CD14-positive monocyte (primary cell): ENCODE data around the gene NAA35. TPM values are rescaled to one million over a fixed set of nuclear protein-coding genes. Genes with fewer than 3 reads are reported as not detected.

Experiments used
- DNase-seq, 3 donors: peaks; one replicate each; pipeline ENCODE4 v3.0.0-alpha.2; 2011 to 2022
- H2AFZ ChIP-seq: 2 replicates; pipeline ENCODE4 v1.6.0; 2012; ENCODE audit warnings: mild to moderate bottlenecking, low read depth, low read length, inconsistent platforms; ENCODE audit not compliant: insufficient read depth, poor library complexity, severe bottlenecking
- H3K27ac ChIP-seq, 2 donors: 1 replicate in 1 of 2; 2 replicates in 1 of 2; pipeline ENCODE4 v1.5.1; 2012 to 2013; ENCODE audit warnings: low read length in 2 of 2, control low read depth in 1 of 2, inconsistent platforms in 1 of 2, low read depth in 1 of 2, mild to moderate bottlenecking in 1 of 2
- H3K27me3 ChIP-seq, 2 donors: one replicate each; pipeline versions ENCODE4 v1.6.0 to v1.6.1; 2011 to 2013; ENCODE audit warnings: low read length in 2 of 2; ENCODE audit not compliant: control insufficient read depth in 2 of 2, insufficient read depth in 2 of 2
- H3K36me3 ChIP-seq, 2 donors: replicated peaks in 1 of 2; 1 replicate in 1 of 2; 2 replicates in 1 of 2; pipeline versions ENCODE4 v1.5.1 to v1.6.1; 2012 to 2013; ENCODE audit warnings: low read length in 2 of 2, control low read depth in 1 of 2, inconsistent platforms in 1 of 2, mild to moderate bottlenecking in 1 of 2; ENCODE audit not compliant: insufficient read depth in 2 of 2, control insufficient read depth in 1 of 2
- H3K4me1 ChIP-seq, 2 donors: 1 replicate in 1 of 2; 2 replicates in 1 of 2; pipeline versions ENCODE4 v1.5.1 to v1.6.1; 2012 to 2013; ENCODE audit warnings: low read length in 2 of 2, control low read depth in 1 of 2, inconsistent platforms in 1 of 2, mild to moderate bottlenecking in 1 of 2, moderate library complexity in 1 of 2; ENCODE audit not compliant: insufficient read depth in 2 of 2, control insufficient read depth in 1 of 2
- H3K4me2 ChIP-seq: replicated peaks from 2 replicates; pipeline ENCODE3; 2012; ENCODE audit warnings: low read length, moderate library complexity, mild to moderate bottlenecking; ENCODE audit not compliant: poor library complexity, severe bottlenecking; ENCODE audit errors: extremely low read depth
- H3K4me3 ChIP-seq, 3 experiments: fragments of 200-600 bp in 1 of 3; sonication (generic) in 1 of 3; replicated peaks in 1 of 3; 1 replicate in 2 of 3; 2 replicates in 1 of 3; pipeline ENCODE4 v1.5.1; 2011 to 2013; ENCODE audit warnings: low read length in 3 of 3, mild to moderate bottlenecking in 3 of 3, control low read depth in 2 of 3, low read depth in 2 of 3, inconsistent platforms in 1 of 3, moderate library complexity in 1 of 3
- H3K79me2 ChIP-seq: 2 replicates; pipeline ENCODE4 v1.6.0; 2012; ENCODE audit warnings: mild to moderate bottlenecking, control low read depth, inconsistent platforms, low read length, moderate library complexity; ENCODE audit not compliant: insufficient read depth
- H3K9ac ChIP-seq: 2 replicates; pipeline ENCODE4 v1.6.0; 2017; ENCODE audit warnings: low read length, mild to moderate bottlenecking; ENCODE audit not compliant: insufficient read depth, poor library complexity, severe bottlenecking
- H3K9me3 ChIP-seq, 2 donors: replicated peaks in 1 of 2; 1 replicate in 1 of 2; 2 replicates in 1 of 2; pipeline versions ENCODE4 v1.5.1 to v1.6.1; 2012 to 2013; ENCODE audit warnings: low read length in 2 of 2, control low read depth in 1 of 2; ENCODE audit not compliant: control insufficient read depth in 1 of 2, insufficient read depth in 1 of 2
- H4K20me1 ChIP-seq: 2 replicates; pipeline ENCODE4 v1.6.0; 2012; ENCODE audit warnings: mild to moderate bottlenecking, low read length, control low read depth, moderate library complexity; ENCODE audit not compliant: insufficient read depth
- H3K27ac Mint-ChIP-seq, 7 donors: one replicate each; pipeline ENCODE4 v1.8.0; 2020; ENCODE audit warnings: mild to moderate bottlenecking in 7 of 7, mixed read lengths in 7 of 7, moderate library complexity in 6 of 7, inconsistent platforms in 2 of 7
- H3K27me3 Mint-ChIP-seq, 3 donors: one replicate each; pipeline ENCODE4 v1.8.0; 2021 to 2022; ENCODE audit warnings: low read depth in 3 of 3, mild to moderate bottlenecking in 3 of 3, mixed read lengths in 3 of 3, moderate library complexity in 3 of 3, inconsistent platforms in 1 of 3
- H3K36me3 Mint-ChIP-seq, 2 donors: one replicate each; pipeline ENCODE4 v1.8.0; 2020; ENCODE audit warnings: mixed read lengths in 2 of 2, inconsistent platforms in 1 of 2, mild to moderate bottlenecking in 1 of 2
- H3K4me1 Mint-ChIP-seq: one replicate; pipeline ENCODE4 v1.8.0; 2020; ENCODE audit warnings: mild to moderate bottlenecking, mixed read lengths
- H3K4me3 Mint-ChIP-seq, 2 donors: one replicate each; pipeline ENCODE4 v1.8.0; 2020; ENCODE audit warnings: mild to moderate bottlenecking in 2 of 2, mixed read lengths in 2 of 2, moderate library complexity in 1 of 2
- H3K9me3 Mint-ChIP-seq, 7 donors: one replicate each; pipeline ENCODE4 v1.8.0; 2020 to 2022; ENCODE audit warnings: mixed read lengths in 7 of 7, mild to moderate bottlenecking in 6 of 7, moderate library complexity in 6 of 7, inconsistent platforms in 2 of 7
- WGBS: methylation state at CpG from one replicate; pipeline ENCODE4 v1.1.5; 2013; ENCODE audit warnings: missing lambda C conversion rate; ENCODE audit not compliant: insufficient coverage; 5-methylcytosine and 5-hydroxymethylcytosine counted together
- intact Hi-C, 2 donors: fragments of 100-400 bp; cut with micrococcal nuclease; formaldehyde crosslinking; loops; one replicate each; pipeline versions ENCODE4 v1.15.0 to v1.15.1; 2023
- polyA plus RNA-seq, 3 donors: library from polyadenylated mRNA; depleted of rRNA in 1 of 3; unstranded in 2 of 3; stranded (reverse) in 1 of 3; fragments of 300-500 nt in 2 of 3; fragments of >200 nt in 1 of 3; fragmentation: Illumina TruSeq in 2 of 3; gene quantifications; 1 replicate in 2 of 3; 2 replicates in 1 of 3; pipeline ENCODE4 v1.2.3, GENCODE V29; 2012 to 2021
- TF ChIP-seq, protein P1 (sequence below): fragments of 200-600 bp; IDR thresholded peaks from one replicate; pipeline ENCODE4 v1.8.0; 2022; ENCODE audit warnings: antibody characterized with exemption, mild to moderate bottlenecking

The NAA35 gene
- polyA plus RNA-seq, 3 donors = 4.4 to 8.7 (median 5.6) TPM

DNA sequence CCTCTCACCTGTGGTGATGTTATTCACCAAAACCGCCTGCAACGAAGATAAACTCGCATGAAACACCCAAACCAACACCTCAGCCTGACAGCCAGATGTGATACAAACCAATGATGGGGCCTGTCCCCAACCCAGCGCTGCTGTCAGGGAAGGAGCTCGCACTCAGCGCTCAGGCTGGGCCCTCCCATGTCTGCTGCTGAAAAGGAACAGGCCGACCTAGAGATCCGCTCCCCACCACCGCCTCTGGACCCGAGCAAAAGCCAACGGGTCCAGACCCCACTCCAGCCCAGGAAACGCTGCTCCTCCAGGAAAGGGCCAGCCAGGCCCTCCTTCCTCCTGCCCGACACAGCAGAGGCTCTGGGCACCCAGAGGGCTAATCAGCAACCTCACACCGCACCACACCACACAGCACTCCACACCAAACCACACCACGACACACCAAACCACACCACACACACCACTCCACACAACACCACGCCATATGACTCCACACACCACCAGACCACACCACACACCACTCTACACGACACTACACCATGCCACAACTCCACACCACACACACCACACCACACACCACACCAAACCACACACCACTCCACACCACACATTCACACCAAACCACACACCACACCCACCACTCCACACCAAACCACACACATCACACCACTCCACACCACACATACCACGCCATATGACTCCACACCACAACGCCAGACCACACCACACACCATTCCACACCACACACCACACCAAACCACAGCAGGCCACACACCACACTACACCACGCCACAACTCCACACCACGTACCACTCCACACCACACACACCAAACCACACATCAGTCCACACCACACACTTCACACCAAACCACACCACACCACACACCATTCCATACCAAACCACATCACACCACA, 111.9 kb downstream of the NAA35 start:
- no peak for DNase-seq
- H3K27me3 Mint-ChIP-seq = peaks cover 0 to 2% (median 0%) of the 10 kb centered on the region in 3 donors
- Histone ChIP-seq H3K4me1 (no peaks in the 10 kb centered on the region), H3K4me2 (no peak overlapping the region), H3K36me3 (no peaks in the 10 kb centered on the region), H2AFZ (no peak overlapping the region), H3K9ac (no peak overlapping the region), H3K27ac (no peak overlapping the region), H4K20me1 (no peaks in the 10 kb centered on the region), H3K27me3 (no peaks in the 10 kb centered on the region), H3K4me3 (no peak overlapping the region), H3K9me3 (no peaks in the 10 kb centered on the region), H3K79me2 (no peaks in the 10 kb centered on the region)
- no peaks in the 10 kb centered on the region for H3K9me3 Mint-ChIP-seq
- peaks cover 5 to 22% of the 10 kb centered on the region in 2 donors for H3K36me3 Mint-ChIP-seq
- no peak overlapping the region for H3K4me3 Mint-ChIP-seq
- intact Hi-C loops = no loop called here
- no peaks in the 10 kb centered on the region for H3K4me1 Mint-ChIP-seq
- TF ChIP-seq, protein P1, sequence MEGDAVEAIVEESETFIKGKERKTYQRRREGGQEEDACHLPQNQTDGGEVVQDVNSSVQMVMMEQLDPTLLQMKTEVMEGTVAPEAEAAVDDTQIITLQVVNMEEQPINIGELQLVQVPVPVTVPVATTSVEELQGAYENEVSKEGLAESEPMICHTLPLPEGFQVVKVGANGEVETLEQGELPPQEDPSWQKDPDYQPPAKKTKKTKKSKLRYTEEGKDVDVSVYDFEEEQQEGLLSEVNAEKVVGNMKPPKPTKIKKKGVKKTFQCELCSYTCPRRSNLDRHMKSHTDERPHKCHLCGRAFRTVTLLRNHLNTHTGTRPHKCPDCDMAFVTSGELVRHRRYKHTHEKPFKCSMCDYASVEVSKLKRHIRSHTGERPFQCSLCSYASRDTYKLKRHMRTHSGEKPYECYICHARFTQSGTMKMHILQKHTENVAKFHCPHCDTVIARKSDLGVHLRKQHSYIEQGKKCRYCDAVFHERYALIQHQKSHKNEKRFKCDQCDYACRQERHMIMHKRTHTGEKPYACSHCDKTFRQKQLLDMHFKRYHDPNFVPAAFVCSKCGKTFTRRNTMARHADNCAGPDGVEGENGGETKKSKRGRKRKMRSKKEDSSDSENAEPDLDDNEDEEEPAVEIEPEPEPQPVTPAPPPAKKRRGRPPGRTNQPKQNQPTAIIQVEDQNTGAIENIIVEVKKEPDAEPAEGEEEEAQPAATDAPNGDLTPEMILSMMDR = no peak
- 87% methylated on average over 21 of the region's 21 CpGs for WGBS
- H3K27ac Mint-ChIP-seq = peak overlapping the region in 1 of 7 donors; percentile 22

DNA sequence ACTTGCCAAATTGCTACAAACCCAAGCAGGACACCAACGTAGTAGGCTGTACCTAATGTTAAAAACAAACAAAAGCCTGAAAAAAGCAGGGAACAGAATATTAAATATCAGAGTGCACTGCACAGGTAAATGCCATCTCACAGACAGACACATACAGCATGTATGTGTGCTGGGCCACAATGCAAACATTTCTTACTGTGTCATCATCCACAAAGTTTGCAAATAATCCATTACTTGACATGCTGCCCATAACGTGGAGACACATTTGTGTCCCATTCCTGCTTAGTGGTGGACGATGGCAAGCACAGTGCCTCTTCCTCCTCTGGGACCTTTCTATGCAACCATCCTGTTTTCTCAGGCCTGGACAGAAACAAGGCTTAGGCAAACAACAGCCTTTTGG, 113.7 kb downstream of the NAA35 start:
- Histone ChIP-seq H3K27me3 (no peaks in the 10 kb centered on the region), H3K9me3 (no peaks in the 10 kb centered on the region), H3K79me2 (no peaks in the 10 kb centered on the region), H3K4me1 (no peaks in the 10 kb centered on the region), H3K36me3 (no peaks in the 10 kb centered on the region), H3K9ac (no peak overlapping the region), H3K4me2 (no peak overlapping the region), H3K4me3 (no peak overlapping the region), H2AFZ (no peak overlapping the region), H3K27ac (no peak overlapping the region), H4K20me1 (no peaks in the 10 kb centered on the region)
- TF ChIP-seq, protein P1 = no peak
- H3K36me3 Mint-ChIP-seq = peaks cover 11 to 25% of the 10 kb centered on the region in 2 donors
- 83% methylated on average over 2 of the region's 3 CpGs for WGBS
- H3K4me1 Mint-ChIP-seq = peaks cover 3% of the 10 kb centered on the region
- intact Hi-C loops = no loop called here
- H3K27ac Mint-ChIP-seq = no peak overlapping the region
- H3K27me3 Mint-ChIP-seq = peaks cover 0 to 2% (median 0%) of the 10 kb centered on the region in 3 donors
- DNase-seq = no peak
- no peak overlapping the region for H3K4me3 Mint-ChIP-seq
- no peaks in the 10 kb centered on the region for H3K9me3 Mint-ChIP-seq
